Activated CD8-positive, alpha-beta memory T cell treated with anti-CD3 and anti-CD28 coated beads, Interleukin-2, amount 50 U/mL, for 24 hours (primary cell): ENCODE data around the gene ZNHIT2.

Source experiments
- DNase-seq: peaks from one replicate; pipeline ENCODE4 v3.0.0-alpha.2; 2020; ENCODE audit errors: extremely low read depth

ZNHIT2 gene

GRCh38 chr11:65103476-65103875, 14.0 kb downstream of the ZNHIT2 start:
- no peak for DNase-seq

GRCh38 chr11:65102142-65103095, 15.1 kb downstream of the ZNHIT2 start:
- DNase-seq = no peak

GRCh38 chr11:65100674-65101350, 16.7 kb downstream of the ZNHIT2 start:
- no peak for DNase-seq

DNA sequence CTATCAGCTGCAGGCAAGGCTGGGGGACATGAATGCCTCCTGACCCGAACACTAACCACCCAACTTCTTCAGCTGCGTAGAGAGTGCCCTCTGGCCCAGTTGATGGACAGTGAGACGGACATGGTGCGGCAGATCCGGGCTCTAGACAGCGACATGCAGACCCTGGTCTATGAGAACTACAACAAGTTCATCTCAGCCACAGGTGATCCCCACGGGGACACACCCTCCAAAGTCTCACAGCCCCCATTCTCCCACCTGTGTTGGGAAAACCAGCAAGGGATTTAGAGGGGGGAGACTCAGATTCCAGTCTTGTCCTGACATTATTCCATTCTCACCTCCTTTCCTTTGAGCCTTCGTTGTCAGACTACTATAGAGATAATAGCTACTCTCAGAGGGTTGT, 20.6 kb downstream of the ZNHIT2 start:
- DNase-seq = no peak

- peak; percentile 65 for DNase-seq
Measured at GRCh38 chr11:65095974-65096806, 21.3 kb downstream of the ZNHIT2 start, which contains the start of gene VPS51. Gene VPS51, plus strand, starts transcription at chr11:65096214. Its CDS starts 37 bp downstream, at chr11:65096251.

GRCh38 chr11:65095427-65095826, 22.1 kb downstream of the ZNHIT2 start:
- DNase-seq = no peak

DNA sequence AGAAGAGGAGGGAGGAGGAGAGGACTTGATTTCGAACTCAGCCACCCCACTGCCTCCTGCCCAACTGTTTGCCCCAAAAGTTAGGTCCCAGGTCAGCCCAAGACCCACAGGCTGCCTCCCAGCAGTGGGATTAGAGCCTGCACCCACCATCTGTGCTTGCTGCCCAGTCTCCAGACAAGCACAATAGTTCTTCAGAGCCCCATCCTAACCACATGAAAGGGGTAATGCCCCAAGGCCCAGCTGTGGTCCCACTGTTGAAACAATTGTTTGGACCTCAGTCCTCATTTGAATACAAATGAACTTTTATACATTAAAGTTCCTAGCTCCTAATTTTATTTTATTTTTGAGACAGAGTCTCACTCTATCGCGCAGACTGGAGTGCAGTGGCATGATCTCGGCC, 26.9 kb downstream of the ZNHIT2 start:
- no peak for DNase-seq

- no peak for DNase-seq
Measured at GRCh38 chr11:65089621-65090020, 27.9 kb downstream of the ZNHIT2 start.

GRCh38 chr11:65087827-65088226, 29.7 kb downstream of the ZNHIT2 start:
- no peak for DNase-seq

DNA sequence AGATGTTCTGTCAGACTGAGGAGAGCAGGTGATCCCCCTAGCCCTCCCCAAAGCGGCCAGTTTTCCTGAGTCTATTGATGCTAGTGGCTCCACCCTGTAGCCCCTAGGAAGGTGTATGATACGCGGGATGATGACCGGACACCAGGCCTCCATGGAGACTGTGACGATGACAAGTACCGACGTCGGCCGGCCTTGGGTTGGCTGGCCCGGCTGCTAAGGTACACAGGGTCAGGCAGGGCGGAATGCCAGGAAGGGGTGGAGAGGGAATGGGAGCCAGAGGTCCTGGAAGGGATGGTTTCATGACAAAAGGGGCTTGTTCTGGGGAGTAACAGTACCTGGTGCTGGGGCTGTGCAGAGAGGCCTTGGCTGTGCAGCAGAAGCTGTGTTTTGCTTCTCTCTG, 30.3 kb downstream of the ZNHIT2 start:
- no peak for DNase-seq

GRCh38 chr11:65086809-65087208, 30.7 kb downstream of the ZNHIT2 start:
- DNase-seq = no peak

DNA sequence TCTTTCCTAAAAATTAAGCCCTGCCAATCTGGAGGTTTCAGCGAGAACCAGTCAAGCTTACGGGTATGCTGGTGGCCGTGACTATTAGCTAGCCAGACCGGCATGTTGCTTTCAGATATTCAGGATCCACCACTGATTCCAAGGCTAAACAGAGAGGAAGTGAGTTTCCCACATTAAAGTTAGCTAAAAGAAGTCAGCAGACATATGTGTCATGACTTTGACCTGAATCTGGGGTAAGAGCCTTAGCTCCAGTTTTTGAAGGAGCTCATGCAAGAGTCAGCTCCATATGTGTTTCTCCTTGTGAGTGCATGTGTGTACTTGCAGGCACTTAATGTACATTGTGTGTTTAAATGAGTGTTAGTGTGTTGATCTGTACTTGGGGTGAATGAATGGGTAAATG, 32.1 kb downstream of the ZNHIT2 start:
- no peak for DNase-seq

GRCh38 chr11:65084598-65085375, 32.7 kb downstream of the ZNHIT2 start:
- no peak for DNase-seq

GRCh38 chr11:65083834-65084597, 33.5 kb downstream of the ZNHIT2 start, which contains the start of the genes CDCA5 and ZFPL1:
Gene CDCA5, minus strand, starts transcription at chr11:65084040. Its CDS starts 62 bp downstream, at chr11:65083978.
Gene ZFPL1, plus strand, starts transcription at chr11:65084222. Its CDS starts 477 bp downstream, at chr11:65084699.
- DNase-seq = peak; percentile 93

DNA sequence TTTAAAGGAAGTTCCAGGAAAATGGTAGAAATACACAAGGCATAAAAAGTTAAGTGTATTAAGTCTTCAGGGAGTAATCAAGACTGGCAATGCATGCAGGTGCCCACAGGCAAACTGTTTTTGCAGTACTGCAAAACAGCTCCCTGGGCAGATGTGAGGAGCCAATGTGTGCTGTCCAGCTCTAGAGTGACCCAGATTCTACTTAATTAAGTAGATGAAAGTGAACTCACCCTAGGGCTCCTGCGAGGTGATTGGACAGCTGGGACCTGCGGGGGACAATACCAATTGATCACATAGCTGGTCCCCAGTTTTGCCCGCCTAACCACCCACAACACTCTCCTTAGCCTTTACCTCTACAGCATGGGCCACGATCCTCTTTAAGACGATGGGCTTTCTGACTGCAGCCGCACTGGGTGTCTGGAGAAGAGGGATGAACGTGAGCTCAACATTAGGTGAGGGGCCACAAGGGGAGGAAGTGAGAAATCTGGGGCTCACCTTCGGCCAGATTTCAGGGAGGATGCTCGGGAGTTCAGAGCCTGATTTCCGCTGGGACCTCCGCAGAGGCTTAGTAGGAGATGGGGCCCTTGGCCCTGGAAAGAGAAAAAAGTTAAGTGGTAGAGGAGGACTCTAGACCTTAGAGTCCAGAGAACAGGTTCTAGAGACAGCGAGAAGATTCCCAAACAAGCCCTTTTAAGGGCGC, 34.2 kb downstream of the ZNHIT2 start:
- no peak for DNase-seq

DNA sequence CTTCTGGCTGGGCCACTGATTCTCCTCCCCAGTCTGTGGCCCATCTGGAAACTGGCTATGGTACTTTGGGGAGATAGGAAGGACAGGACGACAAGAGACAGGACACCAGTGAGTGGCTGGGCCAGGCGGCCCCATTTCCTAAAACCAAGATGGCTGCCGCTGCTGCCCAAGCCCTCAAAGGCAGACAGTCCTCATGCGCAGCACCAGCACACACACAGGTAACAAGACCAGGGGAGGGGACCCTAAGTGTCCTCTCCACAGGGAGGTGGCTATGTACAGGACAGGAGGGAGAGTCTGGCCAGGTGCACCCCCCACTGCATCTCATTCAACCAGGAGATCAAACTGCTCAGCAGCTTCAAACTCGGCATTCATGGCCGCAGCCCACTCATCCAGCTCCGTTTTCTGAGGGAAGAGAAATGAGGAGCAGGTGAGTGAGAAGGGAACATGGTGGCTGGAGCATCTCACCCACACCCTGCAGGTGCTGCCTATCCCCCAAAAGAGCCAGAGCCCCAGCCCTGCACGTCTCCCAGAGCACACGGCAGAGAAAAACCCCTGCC, 38.6 kb downstream of the ZNHIT2 start:
- DNase-seq = no peak

- peak; percentile 35 for DNase-seq
Measured at GRCh38 chr11:65078151-65078550, 39.4 kb downstream of the ZNHIT2 start.

GRCh38 chr11:65077451-65077850, 40.0 kb downstream of the ZNHIT2 start:
- DNase-seq = no peak

DNA sequence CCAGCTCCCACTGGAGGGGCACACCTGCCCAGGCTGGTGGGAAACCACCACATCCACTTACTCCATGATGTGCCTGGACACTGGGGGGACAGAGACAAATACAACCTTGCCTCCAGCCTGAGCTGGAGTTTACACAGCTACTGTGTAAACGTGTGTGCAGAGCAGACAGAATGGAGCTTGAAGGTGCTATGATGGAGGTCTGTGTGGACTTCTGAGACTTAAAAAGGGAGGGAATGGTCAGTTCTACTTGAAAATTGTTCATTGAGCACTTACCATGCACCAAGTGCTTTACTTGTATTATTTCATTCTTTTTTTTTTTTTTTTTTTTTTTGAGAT, 44.9 kb downstream of the ZNHIT2 start:
- no peak for DNase-seq
